ENCODE data around the gene TOM1L2.

TOM1L2 gene

GRCh38 chr17:17833658-17834357, 138.4 kb downstream of the TOM1L2 start:
- no peak for DNase-seq (ENCODE audit: low spot score)

DNA sequence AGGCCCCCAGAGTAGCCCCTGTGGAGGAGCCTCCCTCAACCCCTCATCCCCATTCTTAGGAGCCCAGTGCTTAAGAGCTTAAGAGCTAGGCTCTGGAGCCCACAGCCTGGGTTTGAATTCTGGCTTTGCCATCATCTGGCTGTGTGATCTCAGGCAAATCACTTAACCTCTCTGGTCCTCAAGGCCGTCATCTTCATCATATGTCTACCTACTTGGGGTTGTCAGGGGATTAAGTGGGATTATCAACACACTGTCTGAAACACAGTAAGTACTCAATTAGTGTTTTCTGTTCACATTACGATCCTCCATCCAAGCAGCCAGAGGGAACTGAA, 140.2 kb downstream of the TOM1L2 start:
- DNase-seq (ENCODE audit: low spot score) = no peak

DNA sequence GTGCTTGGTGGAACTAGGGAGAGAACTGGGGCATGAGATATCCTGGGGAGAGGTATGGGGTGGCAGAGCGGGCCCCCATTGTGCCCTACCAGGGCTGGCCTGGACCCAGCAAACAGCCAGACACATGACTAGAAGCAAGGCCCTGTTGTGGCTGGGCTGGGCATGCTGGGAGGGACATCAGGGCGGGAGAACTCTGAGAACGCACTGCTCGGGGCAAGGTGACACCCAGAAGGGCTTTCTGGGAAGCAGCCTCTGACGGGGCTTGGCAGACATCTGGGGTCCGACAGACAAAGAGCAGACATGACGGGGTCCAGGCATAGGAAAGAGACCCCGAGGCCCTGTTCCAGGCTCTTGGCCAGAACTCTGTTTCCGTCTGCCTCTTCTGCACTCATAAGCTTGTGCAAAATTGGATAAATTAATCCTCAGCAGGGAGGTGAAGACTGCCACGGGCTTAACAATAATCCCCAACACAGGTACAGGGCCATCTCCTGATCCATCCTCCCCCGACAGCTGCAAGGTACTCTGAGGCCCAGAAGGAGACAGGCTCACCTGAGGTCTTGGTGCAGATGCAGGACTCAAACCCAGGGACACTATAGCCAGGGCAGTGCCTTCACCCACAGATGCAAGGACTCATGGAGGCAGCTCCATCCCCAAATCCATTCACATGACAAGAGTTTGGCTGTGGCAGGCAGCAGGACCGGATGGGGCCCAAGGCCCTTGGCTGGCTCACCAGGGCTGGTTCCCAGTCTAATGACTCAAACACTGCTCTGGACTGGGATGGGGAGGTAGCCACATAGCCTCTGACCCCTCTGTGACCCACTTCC, 140.8 kb downstream of the TOM1L2 start:
- no peak for DNase-seq (ENCODE audit: low spot score)

DNA sequence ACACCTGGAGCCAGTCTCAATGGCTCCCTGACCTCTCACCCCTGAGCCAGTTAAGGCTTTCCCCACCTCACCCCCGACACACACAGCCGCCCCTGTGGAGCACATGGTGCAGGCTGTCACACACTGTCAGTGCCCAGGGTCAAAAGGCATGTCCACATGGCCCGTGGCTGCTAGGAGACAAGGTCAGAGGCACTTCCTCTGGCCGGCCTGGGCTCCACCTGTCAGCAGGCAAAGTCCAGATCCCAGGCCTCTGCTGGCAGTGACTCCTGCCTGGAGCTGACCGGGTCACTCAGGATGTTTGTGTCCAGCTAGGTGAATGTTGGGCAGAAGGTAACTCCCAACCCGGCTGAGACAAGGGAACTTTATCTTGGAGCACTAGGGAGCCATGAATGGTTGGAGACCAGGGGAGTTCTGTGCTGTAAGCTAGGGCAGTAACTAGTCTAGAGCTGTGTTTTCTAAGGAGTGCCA, 141.4 kb downstream of the TOM1L2 start:
- DNase-seq (ENCODE audit: low spot score) = no peak

- DNase-seq (ENCODE audit: low spot score) = no peak
Measured at GRCh38 chr17:17830269-17830567, 142.0 kb downstream of the TOM1L2 start.

- no peak for DNase-seq (ENCODE audit: low spot score)
Measured at GRCh38 chr17:17827826-17828621, 144.2 kb downstream of the TOM1L2 start.

DNA sequence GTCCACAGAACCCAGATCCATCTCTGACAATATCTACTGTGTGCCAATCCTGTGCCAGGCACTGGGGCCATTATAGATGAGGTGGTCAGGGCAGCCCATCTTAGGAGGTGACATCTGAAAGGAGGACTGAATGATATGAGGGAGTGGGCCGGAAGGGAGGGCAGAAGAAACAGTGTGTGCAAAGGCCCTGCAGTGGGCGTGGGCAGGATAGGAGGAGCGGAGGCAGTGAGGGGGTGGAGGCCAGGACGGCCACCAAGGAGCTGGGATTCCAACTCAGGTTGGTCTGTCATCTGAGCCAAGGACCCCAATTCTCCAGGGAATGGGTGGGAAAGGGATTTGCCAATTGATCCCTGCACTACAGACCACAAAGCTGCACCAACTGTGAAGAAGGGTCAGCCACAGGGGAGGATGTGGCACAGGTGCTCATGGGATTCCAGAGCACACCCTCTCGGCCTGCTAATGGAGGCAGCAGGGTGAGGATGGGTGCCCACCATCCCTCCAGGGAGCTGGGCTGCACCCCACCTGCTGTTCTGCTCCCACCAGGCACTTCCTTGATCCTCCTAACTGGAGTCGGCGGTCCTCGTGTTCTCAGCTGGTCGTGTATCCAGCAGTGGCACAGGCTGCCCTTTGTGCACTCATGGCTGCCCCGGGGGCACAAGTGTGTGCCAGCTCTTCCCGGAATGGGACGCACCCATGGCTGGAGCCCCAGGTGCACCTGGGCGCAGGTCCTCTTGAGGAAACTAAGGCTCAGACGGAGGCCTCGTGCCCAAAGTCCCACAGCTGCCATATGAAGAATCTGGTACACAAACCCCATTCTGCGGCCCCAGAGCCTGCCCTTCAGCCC, 145.0 kb downstream of the TOM1L2 start:
- DNase-seq (ENCODE audit: low spot score) = no peak

DNA sequence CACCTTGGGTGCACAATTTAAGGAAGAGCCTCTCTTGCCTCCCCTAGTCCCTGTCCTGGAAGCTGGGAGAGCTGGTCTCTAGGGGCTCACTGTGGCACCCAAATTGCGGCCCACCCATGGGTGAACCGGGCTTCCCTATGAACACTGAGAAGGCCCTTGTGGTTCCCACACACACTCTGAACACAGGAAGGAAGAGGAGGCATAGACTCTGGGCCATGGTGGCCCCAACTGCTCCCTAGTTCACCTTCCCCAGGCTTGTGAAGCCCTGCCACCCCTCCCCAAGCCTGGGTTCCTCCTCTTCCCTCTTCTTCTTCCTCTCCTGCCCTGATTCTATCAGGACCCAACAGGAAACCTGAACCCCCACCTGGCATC, 145.9 kb downstream of the TOM1L2 start:
- DNase-seq (ENCODE audit: low spot score) = no peak

GRCh38 chr17:17824783-17825614, 147.2 kb downstream of the TOM1L2 start:
- DNase-seq (ENCODE audit: low spot score) = no peak

DNA sequence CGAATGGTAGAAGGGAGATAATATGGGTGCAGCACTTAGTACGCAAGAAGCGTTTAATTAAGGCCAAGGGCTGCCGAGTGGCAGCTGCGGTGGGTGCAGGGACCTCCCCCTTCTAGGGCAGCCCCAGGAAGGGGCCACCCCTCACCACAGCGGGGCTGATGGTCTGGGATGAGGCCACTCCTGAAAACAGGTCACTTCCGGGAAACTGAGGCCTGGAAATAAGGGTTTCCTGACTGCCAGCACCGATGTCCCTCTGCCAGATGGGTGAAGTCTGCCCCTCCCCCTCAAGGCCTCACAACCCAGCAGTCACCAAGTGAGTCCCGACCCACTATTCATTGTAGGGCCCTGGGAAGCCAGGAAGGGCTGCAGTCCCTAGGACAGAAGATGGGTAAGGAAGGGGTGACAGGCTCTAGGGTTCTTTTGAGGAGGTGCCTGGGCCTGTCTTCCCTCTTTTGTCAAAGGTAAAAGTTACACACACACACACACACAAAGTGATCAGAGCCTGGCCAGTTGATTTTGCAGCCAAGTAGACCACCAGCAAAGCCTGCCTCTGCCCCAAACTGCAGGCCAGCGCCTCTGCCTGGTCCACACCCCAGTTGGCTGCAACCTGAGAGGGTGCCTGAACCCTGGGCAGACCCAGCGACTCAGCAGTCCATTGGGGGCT, 147.9 kb downstream of the TOM1L2 start:
- DNase-seq (ENCODE audit: low spot score) = no peak

GRCh38 chr17:17823433-17824118, 148.6 kb downstream of the TOM1L2 start:
- DNase-seq (ENCODE audit: low spot score) = peak; percentile 83

- DNase-seq (ENCODE audit: low spot score) = no peak
Measured at GRCh38 chr17:17822616-17823015, 149.6 kb downstream of the TOM1L2 start.

DNA sequence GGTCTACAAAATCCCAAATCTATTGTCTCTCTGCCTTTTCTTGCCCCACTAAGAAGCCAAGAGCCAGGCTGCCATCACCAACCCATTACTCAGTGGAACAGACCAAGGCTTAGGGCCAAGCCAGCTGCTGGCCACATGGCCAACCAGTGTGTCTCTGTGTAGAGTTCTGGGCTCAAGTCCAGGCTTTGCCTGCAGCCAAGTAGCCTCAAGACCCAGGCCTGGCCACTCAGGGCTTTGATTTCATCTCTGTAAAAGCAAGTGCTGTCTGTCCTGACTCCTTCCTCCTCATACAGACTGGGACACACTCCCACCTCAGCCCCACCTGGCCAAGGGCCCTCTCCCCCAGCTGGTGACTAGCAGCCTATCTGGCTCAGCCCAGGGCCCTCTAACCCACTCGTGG, 150.0 kb downstream of the TOM1L2 start:
- DNase-seq (ENCODE audit: low spot score) = no peak

- DNase-seq (ENCODE audit: low spot score) = no peak
Measured at GRCh38 chr17:17820463-17821158, 151.6 kb downstream of the TOM1L2 start.

GRCh38 chr17:17820046-17820445, 152.2 kb downstream of the TOM1L2 start:
- DNase-seq (ENCODE audit: low spot score) = no peak

DNA sequence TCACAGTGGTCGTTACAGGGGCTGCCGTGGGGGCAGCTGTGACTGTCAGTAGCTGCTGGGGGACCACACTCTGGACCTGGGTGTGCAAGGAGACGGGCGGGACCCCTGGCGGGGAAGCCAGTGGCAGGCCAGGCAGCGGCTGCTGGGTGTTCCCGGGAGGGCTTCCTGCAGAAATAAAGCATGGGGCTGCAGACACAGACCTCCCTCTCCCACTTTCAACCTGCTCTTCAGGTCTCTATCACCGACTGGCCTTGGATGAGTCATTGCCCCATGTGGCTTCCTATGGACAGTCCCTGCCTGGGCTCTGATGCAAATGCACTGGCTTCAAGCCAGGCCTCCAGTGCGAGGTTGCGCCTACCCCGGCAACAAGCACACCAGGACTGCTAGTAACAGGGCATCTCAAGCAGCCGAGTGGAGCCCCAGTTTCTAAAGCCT, 152.6 kb downstream of the TOM1L2 start:
- DNase-seq (ENCODE audit: low spot score) = peak; percentile 93

GRCh38 chr17:17819111-17819510, 153.1 kb downstream of the TOM1L2 start:
- no peak for DNase-seq (ENCODE audit: low spot score)

DNA sequence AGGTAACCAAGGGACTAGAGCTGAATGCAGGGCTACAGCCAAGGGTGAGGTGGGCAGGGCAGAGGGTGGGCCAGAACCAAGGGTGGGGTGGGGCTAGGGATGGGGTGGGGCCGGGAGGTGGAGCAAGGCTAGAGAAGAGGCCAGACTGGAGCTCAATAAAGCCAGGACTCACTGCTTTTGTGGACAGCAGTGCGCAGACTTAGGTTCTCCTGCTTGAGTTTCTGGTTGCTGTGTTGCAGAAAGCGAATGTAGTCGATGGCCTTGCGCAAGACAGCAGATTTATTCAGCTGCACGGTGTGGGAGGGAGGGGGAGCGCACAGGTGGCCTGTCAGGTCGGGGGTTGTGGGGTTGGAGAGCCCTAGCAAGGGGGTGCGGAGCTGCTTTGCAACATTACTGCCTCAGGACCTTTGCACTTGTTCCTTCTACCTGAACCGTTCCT, 154.1 kb downstream of the TOM1L2 start:
- no peak for DNase-seq (ENCODE audit: low spot score)

DNA sequence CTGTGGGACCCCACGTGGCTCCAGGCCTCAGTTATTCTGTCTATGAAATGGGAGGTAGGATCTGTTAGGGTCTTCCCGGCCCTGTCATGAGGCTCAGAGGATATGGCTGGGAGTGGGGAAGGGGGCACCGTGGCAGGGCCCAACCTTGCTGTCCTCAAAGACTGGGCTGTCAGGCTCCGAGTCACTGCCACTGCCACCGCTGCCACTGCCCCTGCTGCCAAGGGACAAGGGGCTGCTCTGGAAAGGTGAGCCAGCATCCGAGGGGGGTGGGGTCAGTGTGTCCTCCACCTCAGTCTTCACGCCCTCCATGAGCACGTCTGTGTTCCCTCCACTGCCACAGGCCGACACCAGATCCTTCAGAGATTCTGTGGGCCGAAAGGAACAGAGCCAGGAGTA, 154.7 kb downstream of the TOM1L2 start:
- no peak for DNase-seq (ENCODE audit: low spot score)

All from kidney tubule cell (primary cell).